Fibroblast of skin of abdomen (primary cell): Measurements from ENCODE around the gene WASHC4.

Source experiments
- DNase-seq: peaks from one replicate; pipeline ENCODE4 v3.0.0-alpha.2; 2013

WASHC4 gene

GRCh38 chr12:105209091-105209490 lies 101.6 kb downstream of the WASHC4 start:
- DNase-seq = no peak

- peak; percentile 90 for DNase-seq
Measured at GRCh38 chr12:105212438-105212837, 104.9 kb downstream of the WASHC4 start.

DNA sequence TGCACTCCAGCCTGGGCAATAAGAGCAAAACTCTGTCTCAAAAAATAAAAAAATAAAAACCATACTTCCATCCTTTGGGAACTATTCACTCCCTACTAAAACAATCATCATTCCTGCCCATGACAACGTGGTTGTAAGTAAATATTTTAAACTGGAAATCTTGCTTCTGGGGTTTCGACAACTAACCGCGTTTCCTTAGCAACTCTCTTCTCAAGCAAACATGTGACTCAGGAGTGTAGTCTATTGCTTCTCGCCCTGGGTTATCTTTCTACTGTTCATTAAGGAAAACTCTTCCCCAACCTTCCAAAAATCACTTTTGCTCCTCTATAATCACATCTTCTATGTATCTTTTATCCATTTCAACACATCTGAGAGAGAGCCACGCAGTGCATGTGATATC lies 106.6 kb downstream of the WASHC4 start:
- DNase-seq = peak; percentile 40

DNA sequence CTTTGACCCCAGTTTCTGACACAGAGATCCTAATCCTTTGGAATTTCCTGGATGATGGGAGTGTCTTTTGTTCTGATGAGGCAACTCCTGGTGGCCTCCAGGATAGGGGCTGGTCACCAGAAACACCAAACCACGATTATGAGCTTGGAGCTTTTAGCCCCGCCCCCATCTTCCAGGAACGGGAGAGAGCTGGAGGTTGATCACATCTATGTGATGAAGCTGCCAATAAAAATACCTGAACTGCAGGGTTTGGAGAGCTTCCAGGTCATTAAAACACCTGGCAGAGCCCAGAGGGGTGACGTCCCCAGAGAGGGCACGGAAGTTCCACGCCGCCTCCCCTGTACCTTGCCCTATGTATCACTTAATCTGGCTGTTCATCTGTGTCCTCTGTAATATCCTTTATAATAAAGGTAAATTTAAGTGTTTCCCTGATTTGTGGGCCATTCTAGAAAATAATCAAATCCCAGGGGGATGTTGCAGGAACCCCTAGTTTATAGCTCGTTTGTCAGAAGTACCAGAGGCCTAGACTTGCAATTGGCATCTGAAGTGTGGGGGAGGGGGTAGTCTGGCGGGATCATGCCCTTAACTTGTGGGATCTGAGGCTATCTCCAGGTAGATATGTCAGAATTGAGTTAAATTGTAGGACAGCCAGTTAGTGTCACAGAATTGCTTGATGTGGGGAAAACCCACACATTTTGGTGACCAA lies 107.3 kb downstream of the WASHC4 start:
- DNase-seq = peak; percentile 45

- peak; percentile 43 for DNase-seq
Measured at GRCh38 chr12:105218434-105218833, 110.9 kb downstream of the WASHC4 start.
